K562 (cell line): ENCODE data around the gene PPM1N. TPM values are rescaled to one million over a fixed set of nuclear protein-coding genes. Genes with fewer than 3 reads are reported as not detected.
A peak's percentile ranks its signal among the peaks of the same experiment; 100 is the strongest.

Experiments
- ATAC-seq: fragments of 200-7000 bp; cut with Tn5 transposase; 3 replicates; pipeline ENCODE4 v1.9.1; 2020; ENCODE audit warnings: moderate library complexity
- BruUV-seq: library from RNA; stranded (reverse); fragments of 400-500 nt; replicated peaks from 2 replicates; lab custom pipeline; 2021; lab: Mats Ljungman, UMichigan
- CTCF ChIA-PET: fragments of 300-600 bp; formaldehyde crosslinking; extraction: SDS; loops from one replicate; lab custom pipeline; 2021; ENCODE audit warnings: low intra/inter-chr PET ratio; lab: Yijun Ruan, JAX
- POLR2A ChIA-PET: fragments of 300-600, 350-650 bp; sonication (Branson Sonifier 250); formaldehyde crosslinking; extraction: SDS; loops from one replicate; lab custom pipeline; 2021; ENCODE audit warnings: antibody characterized with exemption, inconsistent platforms; lab: Yijun Ruan, JAX
- DNase-seq, 4 experiments: peaks; one replicate each; pipeline versions ENCODE4 v3.0.0 to v3.0.0-alpha.2; 2011 to 2018; ENCODE audit warnings: low spot score in 3 of 4, mixed read lengths in 3 of 4; ENCODE audit errors: extremely low read depth in 1 of 4
- FAIRE-seq: peaks from 2 replicates; lab custom pipeline; 2011; peaks lifted over from hg19 to GRCh38; lab: Jason Lieb, UNC
- H2AFZ ChIP-seq: 2 replicates; pipeline ENCODE4 v1.6.0; 2011; ENCODE audit warnings: low read depth, low read length, control low read depth, inconsistent platforms
- H3K27ac ChIP-seq: fragments of 200-600 bp; 3 replicates; pipeline ENCODE4 v1.8.0; 2011; ENCODE audit warnings: low read depth, mild to moderate bottlenecking, control low read depth, inconsistent platforms, low read length, moderate library complexity, mixed read lengths; ENCODE audit errors: extremely low read depth
- H3K27me3 ChIP-seq, 2 experiments: fragments of 300-600 bp in 1 of 2; 2 replicates in 1 of 2; 3 replicates in 1 of 2; pipeline versions ENCODE4 v1.6.0 to v1.8.0; 2011; ENCODE audit warnings: inconsistent platforms in 2 of 2, low read length in 2 of 2, mild to moderate bottlenecking in 1 of 2, mixed read lengths in 1 of 2, moderate library complexity in 1 of 2; ENCODE audit not compliant: control insufficient read depth in 2 of 2, insufficient read depth in 2 of 2
- H3K36me3 ChIP-seq: fragments of 300-600 bp; 3 replicates; pipeline ENCODE4 v1.8.0; 2011; ENCODE audit warnings: mild to moderate bottlenecking, low read length, inconsistent platforms; ENCODE audit not compliant: control insufficient read depth, insufficient read depth
- H3K4me1 ChIP-seq, 2 experiments: fragments of 200-600 bp in 1 of 2; replicated peaks in 1 of 2; 2 replicates in 1 of 2; 3 replicates in 1 of 2; pipeline versions ENCODE4 v1.5.1 to v1.8.0; 2011; ENCODE audit warnings: inconsistent platforms in 2 of 2, low read length in 2 of 2, mild to moderate bottlenecking in 1 of 2, mixed read lengths in 1 of 2, moderate library complexity in 1 of 2; ENCODE audit not compliant: control insufficient read depth in 2 of 2, insufficient read depth in 2 of 2
- H3K4me2 ChIP-seq: 2 replicates; pipeline ENCODE4 v1.6.1; 2011; ENCODE audit warnings: low read length, control low read depth, inconsistent platforms, mixed read lengths; ENCODE audit not compliant: insufficient read depth
- H3K4me3 ChIP-seq: fragments of 200-600 bp; sonication (generic), shearing (Covaris generic); 2 replicates; pipeline ENCODE4 v1.5.1; 2016; ENCODE audit warnings: control low read depth, inconsistent platforms
- H3K79me2 ChIP-seq: fragments of 200-600 bp; 3 replicates; pipeline ENCODE4 v1.8.0; 2011; ENCODE audit warnings: low read length, inconsistent platforms; ENCODE audit not compliant: control insufficient read depth, insufficient read depth
- H3K9ac ChIP-seq, 2 experiments: 2 replicates each; pipeline versions ENCODE4 v1.6.0 to v1.6.1; 2011; ENCODE audit warnings: low read depth in 2 of 2, low read length in 2 of 2, control low read depth in 1 of 2, inconsistent platforms in 1 of 2, mild to moderate bottlenecking in 1 of 2, mixed read lengths in 1 of 2; ENCODE audit not compliant: insufficient read depth in 1 of 2
- H3K9me1 ChIP-seq: one replicate; pipeline ENCODE4 v1.6.0; 2011; ENCODE audit warnings: inconsistent platforms, mild to moderate bottlenecking, low read length, moderate library complexity; ENCODE audit not compliant: control insufficient read depth, insufficient read depth
- H3K9me3 ChIP-seq: replicated peaks from 2 replicates; pipeline ENCODE4 v1.5.1; 2011; ENCODE audit warnings: low read depth, low read length, inconsistent platforms; ENCODE audit not compliant: control insufficient read depth, insufficient read depth
- H4K20me1 ChIP-seq: replicated peaks from 2 replicates; pipeline ENCODE4 v1.6.1; 2011; ENCODE audit warnings: low read length, inconsistent platforms, mixed read lengths; ENCODE audit not compliant: control insufficient read depth, insufficient read depth
- CBFA2T2 ChIP-seq: fragments of 450-650 bp; conservative IDR thresholded peaks from 2 replicates; pipeline ENCODE4 v1.6.1; 2017; ENCODE audit warnings: mild to moderate bottlenecking
- CLOCK ChIP-seq: fragments of 250-450 bp; sonication (Bioruptor Pico); IDR thresholded peaks from 2 replicates; pipeline ENCODE4 v1.4.0; 2020; ENCODE audit warnings: mild to moderate bottlenecking, moderate library complexity, borderline replicate concordance
- HES1 ChIP-seq: fragments of 450-650 bp; IDR thresholded peaks from 2 replicates; pipeline ENCODE4 v1.6.1; 2016; ENCODE audit warnings: low read depth, mild to moderate bottlenecking, moderate library complexity
- PHF21A ChIP-seq: fragments of 450-650 bp; IDR thresholded peaks from 2 replicates; pipeline ENCODE4 v1.6.1; 2017; ENCODE audit warnings: low read depth, borderline replicate concordance
- RAD51 ChIP-seq: fragments of 450-650 bp; IDR thresholded peaks from 2 replicates; pipeline ENCODE4 v1.7.1; 2016; ENCODE audit warnings: low read depth, mild to moderate bottlenecking, borderline replicate concordance
- RBBP5 ChIP-seq: fragments of 200-600 bp; sonication (generic); IDR thresholded peaks from 2 replicates; pipeline ENCODE4 v1.6.1; 2012; ENCODE audit warnings: borderline replicate concordance, mild to moderate bottlenecking, low read length, control low read depth, inconsistent platforms; ENCODE audit not compliant: insufficient read depth, poor library complexity, severe bottlenecking
- STAT5A ChIP-seq: IDR thresholded peaks from 2 replicates; pipeline ENCODE4 v1.6.1; 2012; ENCODE audit warnings: low read length, inconsistent platforms, borderline replicate concordance
- TFE3 ChIP-seq: fragments of 450-650 bp; formaldehyde crosslinking; IDR thresholded peaks from 2 replicates; pipeline ENCODE4 v1.4.0; 2020; ENCODE audit warnings: mild to moderate bottlenecking, mixed read lengths
- TOE1 ChIP-seq, 2 experiments: fragments of 450-650 bp in 1 of 2; sonication (generic) in 1 of 2; formaldehyde crosslinking in 1 of 2; IDR thresholded peaks; 2 replicates each; pipeline versions ENCODE4 v1.7.1 to v1.8.0; 2016 to 2022; ENCODE audit warnings: borderline replicate concordance in 2 of 2, mild to moderate bottlenecking in 2 of 2, antibody characterized with exemption in 1 of 2, inconsistent platforms in 1 of 2, low read depth in 1 of 2, missing genetic modification reagents in 1 of 2, moderate library complexity in 1 of 2
- USF1 ChIP-seq: sonication (generic); formaldehyde crosslinking; IDR thresholded peaks from 2 replicates; pipeline ENCODE4 v1.9.0; 2022; ENCODE audit warnings: mild to moderate bottlenecking, missing genetic modification reagents
- WGBS: fragments of 100-300 bp; shearing (Covaris generic); methylation state at CpG from one replicate; pipeline ENCODE4 v1.1.6; 2016; ENCODE audit warnings: low coverage, mixed read lengths; ENCODE audit not compliant: insufficient coverage; ENCODE audit errors: missing lambda C conversion rate; 5-methylcytosine and 5-hydroxymethylcytosine counted together
- in situ Hi-C: fragments of 300-500 bp; cut with MboI; formaldehyde crosslinking; loops from 4 replicates; pipeline ENCODE4 v1.15.0; 2018; ENCODE audit warnings: inconsistent platforms, mixed read lengths
- intact Hi-C: fragments of 100-400 bp; cut with micrococcal nuclease; formaldehyde crosslinking; loops from 2 replicates; pipeline ENCODE4 v1.14.2; 2022
- polyA plus RNA-seq, 8 experiments: library from polyadenylated mRNA; depleted of rRNA in 4 of 8; stranded (reverse) in 5 of 8; unstranded in 3 of 8; fragments of >200 nt; fragmentation: Nextera tagmentation in 2 of 8; fragmentation: Illumina TruSeq in 1 of 8; extraction: Ambion mirVana in 2 of 8; extraction: Trizol in 1 of 8; gene quantifications; 2 replicates each; pipeline versions ENCODE4 v1.2.1 to v1.2.3, GENCODE V29; 2011 to 2014; ENCODE audit warnings: inconsistent platforms in 1 of 8, missing spikeins in 1 of 8
- total RNA-seq, 7 experiments: library from RNA; depleted of rRNA in 6 of 7; stranded (reverse); fragments of >200 nt in 6 of 7; fragmentation: Illumina TruSeq in 2 of 7; extraction: Trizol in 2 of 7; gene quantifications; 2 replicates each; pipeline versions ENCODE4 v1.2.1 to v1.2.3, GENCODE V29; 2011 to 2021; ENCODE audit warnings: low replicate concordance in 1 of 7

Gene PPM1N
- total and polyA plus RNA-seq, 9 of the 15 experiments (the other 6 are each of a cell fraction or from before 2014, with no cell fraction given), result 4.5 to 15.6 (median 8.7) TPM

- Histone ChIP-seq H3K4me2 (peak overlapping the region; percentile 14; the same call in 1 of the 2 replicates), H3K79me2 (no peaks in the 10 kb centered on the region), H3K9ac (peak overlapping the region; percentile 2 to 69; a peak in 1 of 4 replicates), H3K9me1 (no peaks in the 10 kb centered on the region), H3K9me3 (no peaks in the 10 kb centered on the region), H3K27me3 (no peaks in the 10 kb centered on the region), H3K36me3 (no peaks in the 10 kb centered on the region), H3K4me1 (peaks cover 23 to 32% of the 10 kb centered on the region in 2 experiments), H2AFZ (peak overlapping the region; percentile 53; the same call in 1 of the 2 replicates), H3K4me3 (no peak overlapping the region), H4K20me1 (no peaks in the 10 kb centered on the region), H3K27ac (peak overlapping the region; percentile 81; the same call in 1 of the 3 replicates)
- no peak for TF ChIP-seq HES1
- TF ChIP-seq TOE1 (IDR thresholded peaks at IDR 0.05; ENCODE audit: borderline replicate concordance), result peak; percentile 79
- no peak for TF ChIP-seq TOE1 (CRISPR knock-in tag; IDR thresholded peaks at IDR 0.05; ENCODE audit: borderline replicate concordance, low read depth)
- peak; percentile 39 for TF ChIP-seq CBFA2T2
- TF ChIP-seq TFE3, result peak; percentile 94
- no peak for TF ChIP-seq PHF21A
- TF ChIP-seq RBBP5, result no peak
- no peak for TF ChIP-seq CLOCK (CRISPR knock-in tag)
- TF ChIP-seq USF1 (CRISPR knock-in tag), result peak; percentile 55
- TF ChIP-seq RAD51, result peak; percentile 75; the same call in 1 of the 2 replicates
- TF ChIP-seq STAT5A, result no peak
- DNase-seq, result no peak
- ChIA-PET CTCF (no interaction called here), POLR2A (interaction anchor here (1.0 to 1.6 kb wide), 3 partner anchors 9 to 24 kb away, joined by 3 to 6 read pairs (median 5); no protein-coding TSS in a partner anchor)
- ATAC-seq, result no peak
- no peak for FAIRE-seq
- 54% methylated on average over 7 of the region's 7 CpGs for WGBS
- in situ Hi-C loops (no loop called here), intact Hi-C loops (no loop called here)
- BruUV-seq, result no TSS peak
Measured at GRCh38 chr19:45448887-45449299, 49.4 kb upstream of the PPM1N start.
